ENCODE results near the gene DPF1. TPM values are rescaled to one million over a fixed set of nuclear protein-coding genes. Genes with fewer than 3 reads are reported as not detected.
A peak's percentile ranks its signal among the peaks of the same experiment; 100 is the strongest.

Gene DPF1
- not detected for total RNA-seq

DNA sequence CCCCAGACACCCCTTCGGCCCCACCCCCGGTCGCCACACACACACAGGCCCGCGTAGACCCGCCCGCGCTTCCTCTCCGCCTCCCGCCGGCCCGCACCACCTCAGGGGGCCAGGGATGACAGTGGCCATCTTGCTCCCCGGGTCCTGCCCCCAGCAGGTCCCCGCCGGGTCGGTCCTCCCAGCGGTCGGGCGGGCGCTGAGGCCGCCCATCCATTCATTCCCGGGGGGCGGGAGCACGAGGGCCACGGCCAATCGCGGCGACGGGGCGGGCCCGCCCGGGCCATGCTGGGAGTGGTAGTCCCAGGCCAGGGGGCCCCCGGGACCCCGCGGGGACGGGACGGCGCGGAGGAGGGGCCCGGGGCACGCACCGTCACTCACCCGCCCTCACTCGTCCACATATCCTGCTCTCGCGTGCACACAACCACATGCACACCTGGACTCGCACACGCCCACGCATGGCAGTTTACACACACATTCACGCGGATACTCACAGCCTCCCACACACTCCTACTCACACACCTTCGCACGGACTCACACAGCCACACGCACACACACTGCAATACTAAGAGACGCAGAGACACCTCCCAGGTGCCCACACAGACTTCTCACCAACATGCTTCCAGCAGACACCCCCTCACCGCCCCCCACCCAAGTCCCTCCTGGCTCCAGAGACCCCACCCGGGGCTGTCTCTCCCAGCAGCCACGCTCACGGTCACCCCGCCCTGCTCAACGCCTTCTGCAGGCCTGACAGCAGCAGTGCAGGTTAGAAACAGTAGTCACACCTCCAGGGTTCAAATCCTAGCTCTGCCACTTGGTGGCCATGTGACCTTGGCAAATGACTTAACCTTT lies at the start of gene DPF1:
DPF1 (minus strand) TSS at position 209 of the 849 bp plus-strand sequence; CDS start at position 129, 80 bp downstream.
- Histone ChIP-seq H3K4me3 (peak within 1 kb of the TSS in 3 of 4 donors; percentile 9 to 36 (median 30)), H3K9me3 (no peaks in the 10 kb centered on the region), H3K27ac (no peak within 1 kb of the TSS), H3K4me1 (peaks cover 15 to 26% (median 21%) of the 10 kb centered on the region in 4 donors), H3K36me3 (no peaks in the 10 kb centered on the region), H3K27me3 (peaks cover 88% of the 10 kb centered on the region)
- in situ Hi-C loops (cut with MboI; ENCODE audit: low pct_ligation_motif_present in 1 of 4, low pct_unique_long_range_greater_than_20kb in 1 of 4, low sequenced_read_pairs in 3 of 4) (loop anchor here in 1 of 4 donors (25.0 kb wide), 1 partner anchor 337 kb away; no protein-coding TSS in a partner anchor), intact Hi-C loops (cut with DNase I; ENCODE audit: low total_unique reads) (no loop called here)
- DNase-seq = peak; percentile 24
- TF ChIP-seq POLR2AphosphoS5 (IDR thresholded peaks at IDR 0.05) = no peak
- TF ChIP-seq CTCF (IDR thresholded peaks at IDR 0.05) = no peak
- TF ChIP-seq EP300 (IDR thresholded peaks at IDR 0.05; ENCODE audit: low read depth) = no peak
- no peak for TF ChIP-seq POLR2A (IDR thresholded peaks at IDR 0.05)
- WGBS, 2 donors (ENCODE audit: low coverage in 1 of 2) = 2% methylated on average over 27 of the region's 61 CpGs; no CpG with 5 or more reads in 1 of the 2 donors

DNA sequence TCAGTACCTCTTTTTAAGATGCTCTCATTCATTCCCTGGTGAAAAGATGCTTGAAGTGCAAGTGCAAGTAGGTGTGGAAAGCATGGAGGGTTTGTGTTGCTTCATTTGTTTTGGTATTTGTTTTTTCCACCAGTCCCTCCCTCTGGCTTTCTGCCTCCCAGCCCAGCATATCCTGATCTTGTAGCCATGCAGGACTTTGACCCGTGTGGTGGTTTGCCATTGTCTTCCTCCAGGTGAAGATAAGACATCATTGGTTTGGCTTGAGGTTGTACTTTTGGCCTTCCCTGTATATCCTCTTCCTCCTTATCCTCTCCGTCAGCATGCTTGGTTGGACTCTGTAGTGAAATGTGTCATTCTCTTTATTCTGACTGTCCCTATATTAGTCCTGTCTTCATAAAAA lies 49.5 kb upstream of the DPF1 start:
- Histone ChIP-seq H3K27ac (peak overlapping the region; percentile 73 to 82 (median 80)), H3K4me3 (no peak overlapping the region), H3K27me3 (no peaks in the 10 kb centered on the region), H3K4me1 (peaks cover 37 to 87% (median 63%) of the 10 kb centered on the region in 4 donors), H3K9me3 (no peaks in the 10 kb centered on the region), H3K36me3 (no peaks in the 10 kb centered on the region)
- 45 to 73% methylated on average over 2 of the region's 2 CpGs for WGBS, 2 donors (ENCODE audit: low coverage in 1 of 2)
- TF ChIP-seq POLR2A (IDR thresholded peaks at IDR 0.05) = no peak
- TF ChIP-seq CTCF (IDR thresholded peaks at IDR 0.05) = no peak
- peak in 2 of 3 donors; percentile 50 to 75 for TF ChIP-seq POLR2AphosphoS5 (IDR thresholded peaks at IDR 0.05)
- TF ChIP-seq EP300 (IDR thresholded peaks at IDR 0.05; ENCODE audit: low read depth) = no peak
- peak; percentile 80 for DNase-seq
- in situ Hi-C loops (cut with MboI; ENCODE audit: low pct_ligation_motif_present in 1 of 4, low pct_unique_long_range_greater_than_20kb in 1 of 4, low sequenced_read_pairs in 3 of 4) = no loop called here
- intact Hi-C loops (cut with DNase I; ENCODE audit: low total_unique reads) = no loop called here

DNA sequence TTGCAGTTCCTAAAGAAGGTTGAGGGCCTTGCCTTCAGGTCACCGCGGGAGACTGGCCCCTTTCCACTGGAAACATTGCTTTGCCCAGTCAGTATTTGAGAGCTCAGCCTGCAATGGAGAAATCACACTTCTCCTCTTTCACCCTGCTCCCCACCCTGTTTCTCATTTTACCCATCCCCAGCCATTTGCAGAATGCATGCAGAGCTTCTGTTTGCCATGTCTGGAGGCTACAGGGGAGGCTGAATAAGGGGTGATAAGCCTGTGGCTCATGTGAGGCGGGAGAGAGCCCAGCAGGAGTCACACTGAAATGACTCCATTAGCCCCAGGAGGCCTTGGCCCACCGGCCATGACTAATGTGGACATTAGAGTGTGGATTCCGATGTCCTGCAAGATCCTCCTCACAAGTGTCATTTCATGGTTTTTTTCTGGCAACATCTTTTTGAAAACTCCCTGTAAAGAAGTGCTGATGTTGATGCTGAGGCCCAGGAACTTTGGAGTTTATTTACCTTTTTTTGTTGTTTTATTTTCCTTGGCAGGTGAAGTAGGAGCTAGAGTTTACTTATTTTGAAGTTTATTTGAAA lies 46.7 kb upstream of the DPF1 start:
- H3K4me3 ChIP-seq = no peak overlapping the region
- TF ChIP-seq POLR2AphosphoS5 (IDR thresholded peaks at IDR 0.05) = no peak
- no peak for TF ChIP-seq CTCF (IDR thresholded peaks at IDR 0.05)
- no peak for TF ChIP-seq POLR2A (IDR thresholded peaks at IDR 0.05)
- no peak for TF ChIP-seq EP300 (IDR thresholded peaks at IDR 0.05; ENCODE audit: low read depth)

DNA sequence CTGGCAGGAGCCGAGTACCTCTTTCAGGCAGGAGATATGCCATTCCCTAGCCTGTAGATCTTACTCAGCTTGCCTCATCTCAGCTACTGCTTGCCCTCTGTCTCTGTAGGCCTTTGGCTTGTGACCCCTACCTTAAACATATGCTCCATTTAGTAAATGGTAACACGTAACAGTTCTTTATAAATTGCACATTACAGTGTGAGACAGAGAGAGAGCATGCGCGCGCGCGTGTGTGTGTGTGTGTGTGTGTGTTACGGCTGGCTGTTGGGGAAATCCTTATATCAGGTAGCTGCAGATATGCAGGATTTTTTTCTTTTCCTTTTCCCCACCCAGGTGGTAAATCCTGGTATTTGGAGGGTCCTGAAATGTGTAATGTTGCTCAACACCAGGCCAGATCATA lies 44.5 kb upstream of the DPF1 start:
- 38 to 61% methylated on average over 8 of the region's 8 CpGs for WGBS, 2 donors (ENCODE audit: low coverage in 1 of 2)
- Histone ChIP-seq H3K4me3 (peak overlapping the region in 2 of 4 donors; percentile 70 to 81), H3K27me3 (no peaks in the 10 kb centered on the region), H3K9me3 (no peaks in the 10 kb centered on the region), H3K36me3 (no peaks in the 10 kb centered on the region), H3K4me1 (peaks cover 14 to 85% (median 63%) of the 10 kb centered on the region in 4 donors), H3K27ac (peak overlapping the region; percentile 92 to 98 (median 94))
- in situ Hi-C loops (cut with MboI; ENCODE audit: low pct_ligation_motif_present in 1 of 4, low pct_unique_long_range_greater_than_20kb in 1 of 4, low sequenced_read_pairs in 3 of 4) = no loop called here
- no peak for DNase-seq
- intact Hi-C loops (cut with DNase I; ENCODE audit: low total_unique reads) = no loop called here
- TF ChIP-seq POLR2A (IDR thresholded peaks at IDR 0.05) = no peak
- no peak for TF ChIP-seq EP300 (IDR thresholded peaks at IDR 0.05; ENCODE audit: low read depth)
- no peak for TF ChIP-seq POLR2AphosphoS5 (IDR thresholded peaks at IDR 0.05)
- no peak for TF ChIP-seq CTCF (IDR thresholded peaks at IDR 0.05)

More for the DNA sequence above, 46.7 kb upstream of the DPF1 start:
- H3K36me3 ChIP-seq = no peaks in the 10 kb centered on the region
- no peaks in the 10 kb centered on the region for H3K27me3 ChIP-seq
- WGBS, 2 donors (ENCODE audit: low coverage in 1 of 2) = 76% methylated on average over 5 of the region's 5 CpGs; no CpG with 5 or more reads in 1 of the 2 donors
- in situ Hi-C loops (cut with MboI; ENCODE audit: low pct_ligation_motif_present in 1 of 4, low pct_unique_long_range_greater_than_20kb in 1 of 4, low sequenced_read_pairs in 3 of 4) (no loop called here), intact Hi-C loops (cut with DNase I; ENCODE audit: low total_unique reads) (no loop called here)
- H3K4me1 ChIP-seq = peaks cover 23 to 90% (median 66%) of the 10 kb centered on the region in 4 donors
- H3K9me3 ChIP-seq = no peaks in the 10 kb centered on the region
- H3K27ac ChIP-seq = peak overlapping the region; percentile 30 to 82 (median 53)
- DNase-seq = no peak
